GM12892 (cell line): Measurements from ENCODE around the gene CCDC148.
"Not testable (repeated sequence)": the region's sequence is repeated elsewhere in the genome, so short reads cannot be mapped to it uniquely, and the experiment has no call there.

Source experiments
- POLR2A ChIP-seq: IDR thresholded peaks from 2 replicates; pipeline ENCODE4 v1.6.1; 2011; ENCODE audit warnings: low read depth, low read length, control low read depth
- POLR2AphosphoS5 ChIP-seq: IDR thresholded peaks from 2 replicates; pipeline ENCODE4 v1.6.1; 2011; ENCODE audit warnings: low read depth, low read length, control low read depth

GRCh38 chr2:158474526-158475011, 18.0 kb upstream of the CCDC148 start:
- TF ChIP-seq POLR2A, POLR2AphosphoS5: not testable (repeated sequence)
